Osteoblast (primary cell): ENCODE results near the gene RCAN1. TPM values are rescaled to one million over a fixed set of nuclear protein-coding genes. Genes with fewer than 3 reads are reported as not detected.
"Not testable (repeated sequence)": the region's sequence is repeated elsewhere in the genome, so short reads cannot be mapped to it uniquely, and the experiment has no call there.

Experiments used
- DNase-seq: peaks from one replicate; pipeline ENCODE4 v3.0.0; 2011; ENCODE audit warnings: low spot score, mixed read lengths; ENCODE audit not compliant: insufficient read length; ENCODE audit errors: missing footprints
- H2AFZ ChIP-seq: 2 replicates; pipeline ENCODE4 v1.6.0; 2011; ENCODE audit warnings: mild to moderate bottlenecking, low read length
- H3K27ac ChIP-seq: 2 replicates; pipeline ENCODE4 v1.5.1; 2011; ENCODE audit warnings: mild to moderate bottlenecking, low read depth, low read length, moderate library complexity
- H3K27me3 ChIP-seq: 2 replicates; pipeline ENCODE4 v1.6.0; 2012; ENCODE audit warnings: mild to moderate bottlenecking, control low read depth, inconsistent platforms, low read length, moderate library complexity; ENCODE audit not compliant: insufficient read depth
- H3K36me3 ChIP-seq: 2 replicates; pipeline ENCODE4 v1.5.1; 2011; ENCODE audit warnings: mild to moderate bottlenecking, low read length, control low read depth, moderate library complexity; ENCODE audit not compliant: insufficient read depth
- H3K4me1 ChIP-seq: 2 replicates; pipeline ENCODE4 v1.5.1; 2011; ENCODE audit warnings: mild to moderate bottlenecking, low read length, control low read depth, moderate library complexity; ENCODE audit not compliant: insufficient read depth
- H3K4me2 ChIP-seq: 2 replicates; pipeline ENCODE4 v1.6.0; 2011; ENCODE audit warnings: mild to moderate bottlenecking, low read length; ENCODE audit not compliant: insufficient read depth
- H3K4me3 ChIP-seq: fragments of 200-600 bp; sonication (generic); 3 replicates; pipeline ENCODE4 v1.5.1; 2012; ENCODE audit warnings: mild to moderate bottlenecking, low read length, inconsistent platforms; ENCODE audit not compliant: insufficient read depth
- H3K79me2 ChIP-seq: 2 replicates; pipeline ENCODE4 v1.6.0; 2012; ENCODE audit warnings: mild to moderate bottlenecking, low read length, control low read depth, inconsistent platforms; ENCODE audit not compliant: insufficient read depth
- H3K9me3 ChIP-seq: 2 replicates; pipeline ENCODE4 v1.5.1; 2011; ENCODE audit warnings: low read depth, low read length, control low read depth
- H4K20me1 ChIP-seq: 2 replicates; pipeline ENCODE4 v1.6.0; 2012; ENCODE audit warnings: mild to moderate bottlenecking, low read length, control low read depth; ENCODE audit not compliant: insufficient read depth
- total RNA-seq: library from RNA; depleted of rRNA; stranded (reverse); fragments of >200 nt; gene quantifications from 2 replicates; pipeline ENCODE4 v1.2.3, GENCODE V29; 2012
- TF ChIP-seq, protein P1 (sequence below): IDR thresholded peaks from 2 replicates; pipeline ENCODE4 v1.5.1; 2011; ENCODE audit warnings: mild to moderate bottlenecking, low read depth, low read length, moderate library complexity; ENCODE audit errors: extremely low read depth

RCAN1 gene
- total RNA-seq, 1 donor = 103 TPM

DNA sequence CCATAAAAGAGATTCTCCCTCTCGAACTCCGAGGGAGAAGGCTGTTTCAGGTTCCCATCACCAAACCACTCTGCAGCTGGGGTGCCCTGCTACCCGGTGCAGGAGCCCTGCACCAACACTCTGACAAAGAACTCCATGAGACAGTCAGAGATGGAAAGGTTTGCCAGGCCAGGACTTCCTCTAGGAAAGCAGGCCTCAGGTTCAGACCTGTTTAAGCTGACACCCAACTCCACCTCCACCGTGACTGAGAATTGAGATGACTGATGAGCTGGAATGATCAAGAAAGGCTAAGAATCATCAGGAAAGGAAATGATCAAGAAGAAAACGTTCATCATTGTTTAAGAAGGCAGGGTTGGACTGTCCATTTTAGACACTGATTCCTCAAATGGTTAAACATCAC is 56.7 kb downstream of the RCAN1 start:
- no peak for DNase-seq
- Histone ChIP-seq H3K9me3 (no peaks in the 10 kb centered on the region), H3K4me1 (peaks cover 10% of the 10 kb centered on the region), H3K4me3 (no peak overlapping the region), H4K20me1 (no peaks in the 10 kb centered on the region), H3K36me3 (no peaks in the 10 kb centered on the region), H2AFZ (no peak overlapping the region), H3K79me2 (no peaks in the 10 kb centered on the region), H3K4me2 (no peak overlapping the region), H3K27me3 (no peaks in the 10 kb centered on the region), H3K27ac (no peak overlapping the region)
- TF ChIP-seq, protein P1, sequence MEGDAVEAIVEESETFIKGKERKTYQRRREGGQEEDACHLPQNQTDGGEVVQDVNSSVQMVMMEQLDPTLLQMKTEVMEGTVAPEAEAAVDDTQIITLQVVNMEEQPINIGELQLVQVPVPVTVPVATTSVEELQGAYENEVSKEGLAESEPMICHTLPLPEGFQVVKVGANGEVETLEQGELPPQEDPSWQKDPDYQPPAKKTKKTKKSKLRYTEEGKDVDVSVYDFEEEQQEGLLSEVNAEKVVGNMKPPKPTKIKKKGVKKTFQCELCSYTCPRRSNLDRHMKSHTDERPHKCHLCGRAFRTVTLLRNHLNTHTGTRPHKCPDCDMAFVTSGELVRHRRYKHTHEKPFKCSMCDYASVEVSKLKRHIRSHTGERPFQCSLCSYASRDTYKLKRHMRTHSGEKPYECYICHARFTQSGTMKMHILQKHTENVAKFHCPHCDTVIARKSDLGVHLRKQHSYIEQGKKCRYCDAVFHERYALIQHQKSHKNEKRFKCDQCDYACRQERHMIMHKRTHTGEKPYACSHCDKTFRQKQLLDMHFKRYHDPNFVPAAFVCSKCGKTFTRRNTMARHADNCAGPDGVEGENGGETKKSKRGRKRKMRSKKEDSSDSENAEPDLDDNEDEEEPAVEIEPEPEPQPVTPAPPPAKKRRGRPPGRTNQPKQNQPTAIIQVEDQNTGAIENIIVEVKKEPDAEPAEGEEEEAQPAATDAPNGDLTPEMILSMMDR = no peak

DNA sequence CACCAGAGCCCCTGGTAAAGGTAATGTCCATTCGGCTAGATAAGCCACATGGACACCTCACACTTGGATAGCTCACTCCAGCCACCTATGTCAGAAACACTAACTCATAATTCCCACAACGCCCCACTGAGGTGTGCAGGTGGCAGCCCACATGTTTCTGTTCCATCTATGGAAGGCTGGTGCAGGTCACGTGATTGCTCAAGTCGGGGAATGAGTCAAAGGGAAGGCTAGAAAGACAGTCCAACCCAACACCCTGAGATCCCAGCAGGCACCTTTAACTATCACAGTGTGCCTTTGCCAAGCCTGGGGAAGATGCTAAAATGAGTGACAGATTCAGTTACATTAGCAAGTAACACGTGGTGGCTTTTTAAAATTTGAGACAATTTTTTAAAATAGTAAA is 57.7 kb downstream of the RCAN1 start:
- no peak overlapping the region for H3K27ac ChIP-seq
- no peak overlapping the region for H3K4me2 ChIP-seq
- peaks cover 18% of the 10 kb centered on the region for H3K4me1 ChIP-seq
- no peak overlapping the region for H2AFZ ChIP-seq
- no peaks in the 10 kb centered on the region for H4K20me1 ChIP-seq
- H3K36me3 ChIP-seq = no peaks in the 10 kb centered on the region
- no peak for DNase-seq
- H3K79me2 ChIP-seq = no peaks in the 10 kb centered on the region
- TF ChIP-seq, protein P1 = no peak
- H3K4me3 ChIP-seq = no peak overlapping the region
- H3K27me3 ChIP-seq = no peaks in the 10 kb centered on the region
- no peaks in the 10 kb centered on the region for H3K9me3 ChIP-seq

DNA sequence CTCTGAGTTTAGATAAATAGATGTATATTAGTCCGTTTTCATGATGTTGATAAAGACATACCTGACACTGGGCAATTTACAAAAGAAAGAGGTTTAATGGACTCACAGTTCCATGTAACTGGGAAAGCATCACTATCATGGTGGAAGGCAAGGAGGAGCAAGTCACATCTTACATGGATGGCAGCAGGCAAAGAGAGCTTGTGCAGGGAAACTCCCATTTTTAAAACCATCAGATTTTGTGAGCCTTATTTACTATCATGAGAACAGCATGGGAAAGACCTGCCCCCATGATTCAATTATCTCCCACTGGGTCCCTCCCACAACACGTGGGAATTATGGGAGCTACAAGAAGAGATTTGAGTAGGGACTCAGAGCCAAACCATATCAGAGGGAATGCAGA is 60.2 kb downstream of the RCAN1 start:
- not testable (repeated sequence) for H3K4me3 ChIP-seq, DNase-seq
- H3K27ac ChIP-seq = peak overlapping the region; percentile 96

DNA sequence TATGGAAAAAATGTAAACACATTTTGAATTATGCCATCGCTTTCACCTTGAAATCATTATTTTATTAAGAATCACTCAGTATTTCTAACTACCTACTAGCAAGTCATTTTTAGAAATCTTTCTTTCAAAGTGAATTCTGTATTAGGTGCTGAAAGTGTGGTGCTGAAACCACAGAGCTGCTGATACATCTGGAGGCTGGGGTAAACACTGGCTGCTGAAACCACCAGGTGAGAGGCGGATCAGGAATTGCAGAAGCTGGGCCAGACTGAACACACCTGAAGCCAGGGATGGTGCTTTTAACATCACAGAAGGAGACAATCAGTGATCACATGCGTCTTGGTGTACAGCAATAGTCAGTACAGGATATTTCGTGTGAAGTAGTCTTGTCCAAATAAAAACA is 60.7 kb downstream of the RCAN1 start:
- Histone ChIP-seq H3K9me3 (no peaks in the 10 kb centered on the region), H3K27me3 (no peaks in the 10 kb centered on the region), H4K20me1 (no peaks in the 10 kb centered on the region), H3K4me3 (no peak overlapping the region), H3K36me3 (no peaks in the 10 kb centered on the region), H3K4me1 (peaks cover 34% of the 10 kb centered on the region), H3K79me2 (peaks cover 2% of the 10 kb centered on the region), H2AFZ (no peak overlapping the region), H3K27ac (peak overlapping the region; percentile 96), H3K4me2 (peak overlapping the region; percentile 82)
- DNase-seq = no peak
- TF ChIP-seq, protein P1 = no peak

More for the DNA sequence above, 60.2 kb downstream of the RCAN1 start:
- not testable (repeated sequence) for H3K79me2 ChIP-seq, H3K36me3 ChIP-seq, H3K9me3 ChIP-seq, H4K20me1 ChIP-seq, H3K4me2 ChIP-seq, H2AFZ ChIP-seq, H3K27me3 ChIP-seq
- peaks cover 34% of the 10 kb centered on the region for H3K4me1 ChIP-seq
